Retinal pigment epithelial cell (primary cell): ENCODE results near the gene DPAGT1.

ENCODE experiments used
- DNase-seq: peaks from one replicate; pipeline ENCODE4 v3.0.0-alpha.2; 2010; ENCODE audit warnings: low read depth
- H3K4me3 ChIP-seq: 2 replicates; pipeline ENCODE4 v1.5.1; 2011; ENCODE audit warnings: mild to moderate bottlenecking, low read length, control low read depth, moderate library complexity
- TF ChIP-seq, protein P1 (sequence below): conservative IDR thresholded peaks from 2 replicates; pipeline ENCODE4 v1.5.1; 2011; ENCODE audit warnings: low read depth, low read length, control low read depth, inconsistent platforms

The DPAGT1 gene

GRCh38 chr11:119121008-119121810 lies 19.6 kb upstream of the DPAGT1 start, which contains the start of gene HINFP:
TSS of gene HINFP (plus strand) at chr11:119121580. CDS start at chr11:119126945, 5,365 bp downstream.
- peak; percentile 98 for DNase-seq
- TF ChIP-seq, protein P1, sequence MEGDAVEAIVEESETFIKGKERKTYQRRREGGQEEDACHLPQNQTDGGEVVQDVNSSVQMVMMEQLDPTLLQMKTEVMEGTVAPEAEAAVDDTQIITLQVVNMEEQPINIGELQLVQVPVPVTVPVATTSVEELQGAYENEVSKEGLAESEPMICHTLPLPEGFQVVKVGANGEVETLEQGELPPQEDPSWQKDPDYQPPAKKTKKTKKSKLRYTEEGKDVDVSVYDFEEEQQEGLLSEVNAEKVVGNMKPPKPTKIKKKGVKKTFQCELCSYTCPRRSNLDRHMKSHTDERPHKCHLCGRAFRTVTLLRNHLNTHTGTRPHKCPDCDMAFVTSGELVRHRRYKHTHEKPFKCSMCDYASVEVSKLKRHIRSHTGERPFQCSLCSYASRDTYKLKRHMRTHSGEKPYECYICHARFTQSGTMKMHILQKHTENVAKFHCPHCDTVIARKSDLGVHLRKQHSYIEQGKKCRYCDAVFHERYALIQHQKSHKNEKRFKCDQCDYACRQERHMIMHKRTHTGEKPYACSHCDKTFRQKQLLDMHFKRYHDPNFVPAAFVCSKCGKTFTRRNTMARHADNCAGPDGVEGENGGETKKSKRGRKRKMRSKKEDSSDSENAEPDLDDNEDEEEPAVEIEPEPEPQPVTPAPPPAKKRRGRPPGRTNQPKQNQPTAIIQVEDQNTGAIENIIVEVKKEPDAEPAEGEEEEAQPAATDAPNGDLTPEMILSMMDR, result no peak
- peak within 1 kb of the TSS; percentile 88 for H3K4me3 ChIP-seq

GRCh38 chr11:119120639-119121007 lies 19.0 kb upstream of the DPAGT1 start:
- H3K4me3 ChIP-seq, result peak overlapping the region; percentile 26

DNA sequence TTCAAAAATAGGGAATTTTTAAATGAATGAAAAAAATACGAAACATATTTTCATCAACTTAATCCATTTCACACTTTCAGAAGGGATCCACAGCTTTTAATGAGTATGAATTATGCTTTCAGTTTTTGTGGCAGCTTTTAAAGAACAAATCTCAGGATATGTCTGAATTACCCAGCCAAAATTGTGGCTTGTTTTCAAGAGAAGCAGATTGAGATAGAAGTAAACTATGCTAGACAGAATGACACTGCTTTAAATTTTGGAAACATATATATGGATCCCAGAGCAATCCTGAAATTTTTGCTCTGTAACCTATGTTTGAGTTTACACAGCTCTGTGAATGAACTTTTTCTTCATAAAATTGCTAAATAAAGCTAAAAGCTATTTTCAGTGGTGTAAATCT lies 17.3 kb upstream of the DPAGT1 start:
- TF ChIP-seq, protein P1, result no peak
- no peak for DNase-seq
- H3K4me3 ChIP-seq, result no peak overlapping the region

More at GRCh38 chr11:119120639-119121007, 19.0 kb upstream of the DPAGT1 start:
- DNase-seq, result no peak
- TF ChIP-seq, protein P1, result no peak

- no peak for DNase-seq
- TF ChIP-seq, protein P1, result no peak
- no peak overlapping the region for H3K4me3 ChIP-seq
Measured at GRCh38 chr11:119118227-119118626, 16.6 kb upstream of the DPAGT1 start.

DNA sequence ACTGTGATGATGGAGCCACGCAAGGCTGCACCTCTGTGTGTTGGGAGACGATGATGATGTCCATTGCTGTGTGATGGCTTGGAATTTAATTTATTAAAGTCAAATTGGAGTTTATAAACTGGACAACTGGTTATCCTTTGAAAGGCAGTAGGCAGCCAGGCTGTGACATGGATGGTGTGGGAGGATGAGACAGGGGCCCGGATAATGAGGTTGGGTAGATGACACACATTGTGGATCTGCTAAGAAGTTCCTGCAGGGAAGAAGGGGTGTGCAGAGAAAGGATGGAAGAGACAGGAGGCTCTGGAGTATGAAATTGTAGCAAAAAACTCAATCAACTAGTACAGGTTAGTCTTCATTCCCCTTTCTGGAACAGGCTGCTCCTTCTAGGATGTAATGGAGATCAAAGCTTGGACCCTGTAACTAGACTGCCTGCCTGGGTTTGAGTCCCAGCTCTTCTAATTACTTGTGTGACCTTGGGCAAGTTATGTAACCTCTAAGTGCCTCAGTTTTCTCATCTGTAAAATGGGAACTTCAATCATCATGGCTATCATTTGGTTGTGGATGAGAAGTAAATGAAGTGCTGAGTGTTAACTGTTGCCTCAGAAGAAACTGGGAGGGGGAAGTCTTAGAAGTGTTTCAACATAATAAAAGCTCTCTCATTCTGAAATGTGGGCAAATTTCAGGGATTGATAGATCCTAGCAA lies 15.5 kb upstream of the DPAGT1 start:
- no peak for DNase-seq
- TF ChIP-seq, protein P1, result no peak

GRCh38 chr11:119116601-119117000 lies 14.9 kb upstream of the DPAGT1 start:
- no peak for DNase-seq
- H3K4me3 ChIP-seq, result no peak overlapping the region
- TF ChIP-seq, protein P1, result no peak

More for the DNA sequence above, 15.5 kb upstream of the DPAGT1 start:
- H3K4me3 ChIP-seq, result no peak overlapping the region
